ENCODE results near the gene FAM217A.
"Not testable (repeated sequence)": the region's sequence is repeated elsewhere in the genome, so short reads cannot be mapped to it uniquely, and the experiment has no call there.

The FAM217A gene, protein sequence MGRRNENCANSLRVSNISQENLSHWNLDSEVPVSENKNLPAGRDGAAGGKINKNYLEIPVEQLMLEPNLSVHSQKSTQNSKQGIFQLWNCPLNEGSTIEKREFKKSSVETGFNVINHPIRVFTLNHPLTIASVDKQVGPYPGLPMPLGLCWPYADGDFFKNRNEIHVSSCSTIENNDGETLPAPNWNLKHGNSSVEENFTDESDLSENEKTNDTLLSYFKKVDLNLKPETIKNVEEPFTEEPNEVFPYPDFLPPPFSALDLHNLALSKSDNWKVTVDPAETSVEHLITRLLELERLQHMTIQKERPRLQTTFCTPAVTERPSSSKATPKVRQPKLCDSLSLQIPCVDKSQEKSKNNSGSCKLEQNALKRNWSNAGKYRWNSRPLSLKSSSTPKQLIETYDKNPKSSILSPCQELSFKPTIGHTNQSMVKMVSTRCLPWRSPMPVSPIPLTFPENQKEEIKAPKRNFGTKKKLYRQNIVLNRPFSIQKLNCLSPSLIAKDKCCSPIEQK

DNA sequence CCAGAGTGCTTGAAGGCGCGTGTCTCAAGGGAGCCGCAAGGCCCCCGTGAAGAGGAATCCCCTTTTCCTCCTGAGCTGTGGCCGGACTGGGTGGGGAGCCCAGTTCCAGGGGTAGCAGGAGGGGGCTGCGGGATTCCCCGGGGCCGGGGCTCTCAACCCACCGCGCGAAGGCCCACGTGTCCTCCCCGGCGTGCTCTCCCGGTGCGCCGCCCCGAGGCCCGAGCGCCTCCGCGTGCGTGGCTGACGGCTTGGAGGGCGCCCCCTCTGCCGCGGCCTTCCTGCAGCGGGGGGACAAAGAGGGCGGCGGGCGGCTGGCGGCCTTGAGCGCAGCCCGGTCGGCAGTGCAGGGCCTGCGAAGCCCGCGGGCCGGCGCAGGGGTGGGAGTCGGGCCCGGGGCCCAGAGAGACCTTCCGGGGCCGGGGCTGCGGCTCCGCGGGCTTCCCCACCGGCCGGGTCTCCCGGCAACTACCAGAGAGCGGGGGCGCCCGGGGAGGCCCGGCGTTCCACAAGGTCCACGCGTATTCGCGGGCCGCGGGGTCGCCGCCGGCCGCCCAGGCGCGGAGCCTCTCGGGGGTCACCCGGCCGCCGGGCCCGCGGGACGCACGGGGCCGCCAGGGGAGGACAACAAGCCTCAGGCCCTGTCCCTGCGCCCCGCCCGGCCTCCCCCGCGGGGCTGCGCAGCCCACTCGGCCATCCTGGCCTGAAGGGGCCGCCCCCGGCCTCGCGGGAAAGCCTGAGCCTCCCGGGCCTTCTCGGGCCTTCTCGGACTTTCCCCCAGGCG, at the start of gene FAM217A:
Gene FAM217A (minus strand): TSS at position 447 of the 781 bp plus-strand sequence. CDS start 1,723 bp downstream, outside the sequence.
- DNase-seq (ENCODE audit: low read depth): no peak

DNA sequence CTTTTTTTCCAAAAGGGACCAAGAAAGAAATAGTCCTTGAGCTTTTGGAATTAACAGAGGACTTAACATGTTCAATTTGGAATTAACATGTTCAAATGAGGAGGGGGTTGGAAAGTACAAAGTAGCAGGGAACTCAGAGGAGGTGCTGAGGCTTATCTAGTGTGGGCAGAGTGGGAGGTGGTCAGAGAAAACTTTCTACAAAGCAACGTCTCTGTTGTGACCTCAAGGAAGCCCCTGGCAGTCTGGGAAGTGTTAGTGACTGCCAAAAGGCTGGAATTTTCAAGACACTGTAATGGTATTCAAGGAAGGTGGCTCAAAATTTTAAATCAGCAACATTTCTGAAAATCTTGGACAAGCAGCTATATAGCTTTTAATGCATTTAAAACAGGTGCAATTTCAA, 49.1 kb upstream of the FAM217A start:
- no peak for DNase-seq (ENCODE audit: low read depth)

DNA sequence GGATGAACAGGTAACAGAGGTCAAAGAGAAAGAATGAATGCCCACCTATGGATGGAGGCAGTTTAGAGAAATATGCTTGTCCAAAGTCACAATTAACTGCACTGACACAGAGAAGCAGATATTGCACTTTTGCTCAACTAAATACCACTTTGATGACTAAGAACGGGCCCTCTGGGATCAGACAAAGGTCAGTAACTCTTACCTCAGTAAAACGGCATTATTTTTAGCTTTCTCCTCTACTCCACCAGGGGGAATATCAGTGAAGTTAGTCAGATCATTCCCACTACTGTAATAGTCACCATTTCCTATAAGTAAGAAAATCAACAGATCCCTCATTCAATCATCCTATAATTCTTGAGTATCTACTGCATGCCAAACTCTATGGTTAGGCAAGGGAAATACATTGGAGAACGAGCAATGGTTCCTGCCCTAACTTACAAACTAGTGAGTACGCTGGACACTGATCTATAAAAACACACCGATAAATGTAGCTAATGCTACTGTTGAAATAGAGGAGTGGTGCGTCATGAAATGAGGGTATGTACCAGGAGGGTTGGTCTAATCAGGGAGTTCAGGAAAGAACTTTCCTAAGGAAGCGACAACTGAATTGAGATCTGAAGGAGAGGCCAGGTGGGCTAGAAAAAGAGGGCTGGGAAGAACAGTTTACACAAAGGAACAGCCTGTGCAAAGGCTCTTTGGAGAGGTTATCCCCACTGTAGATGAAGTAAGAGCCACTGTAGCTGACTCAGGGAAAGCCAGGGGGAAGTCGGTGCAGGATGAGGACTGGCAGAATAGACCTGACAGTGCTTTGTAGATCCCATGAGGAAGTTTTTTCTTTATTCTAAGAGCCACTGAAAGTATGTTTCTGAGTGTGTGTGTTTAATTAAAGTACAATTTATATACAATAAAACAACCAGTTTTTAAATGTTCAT, 47.3 kb upstream of the FAM217A start:
- DNase-seq (ENCODE audit: low read depth): no peak

DNA sequence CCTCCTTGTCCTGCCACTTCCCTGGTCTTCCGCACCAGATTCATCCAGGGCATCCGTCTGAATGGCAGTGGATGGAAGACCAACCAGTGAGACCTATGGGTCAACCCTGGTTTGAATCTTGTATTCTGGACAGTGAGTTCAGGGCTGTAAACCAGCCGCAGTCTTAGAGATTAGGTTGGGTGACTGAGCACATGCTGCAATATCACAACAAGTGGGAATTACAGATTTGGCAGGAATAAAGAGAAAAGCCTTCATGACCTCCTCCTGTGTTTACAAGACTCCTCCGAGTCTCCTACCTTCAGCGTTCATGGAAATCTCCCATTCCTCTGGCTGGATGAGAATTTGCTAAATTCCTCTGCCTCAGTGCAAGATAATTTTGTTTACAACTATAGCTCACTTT, 46.6 kb upstream of the FAM217A start:
- no peak for DNase-seq (ENCODE audit: low read depth)

DNA sequence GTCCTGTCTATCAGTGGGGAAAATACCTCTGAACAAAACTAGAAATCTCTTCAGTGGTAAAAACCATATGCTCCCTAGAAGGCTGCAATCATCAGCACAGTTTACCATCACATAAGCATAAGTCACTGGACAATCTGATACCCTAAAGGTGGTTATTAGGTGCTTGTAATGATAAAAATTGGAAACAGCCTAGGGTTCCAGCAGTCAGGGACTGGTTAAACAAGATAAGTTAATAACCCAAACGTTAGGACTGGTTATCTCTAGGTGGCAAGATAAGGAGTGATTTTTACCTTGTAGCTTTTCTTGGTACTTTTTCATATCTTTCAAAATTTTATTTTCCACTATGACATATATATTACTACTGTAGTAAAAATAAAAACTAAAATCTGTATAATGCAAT, 45.4 kb upstream of the FAM217A start:
- no peak for DNase-seq (ENCODE audit: low read depth)

DNA sequence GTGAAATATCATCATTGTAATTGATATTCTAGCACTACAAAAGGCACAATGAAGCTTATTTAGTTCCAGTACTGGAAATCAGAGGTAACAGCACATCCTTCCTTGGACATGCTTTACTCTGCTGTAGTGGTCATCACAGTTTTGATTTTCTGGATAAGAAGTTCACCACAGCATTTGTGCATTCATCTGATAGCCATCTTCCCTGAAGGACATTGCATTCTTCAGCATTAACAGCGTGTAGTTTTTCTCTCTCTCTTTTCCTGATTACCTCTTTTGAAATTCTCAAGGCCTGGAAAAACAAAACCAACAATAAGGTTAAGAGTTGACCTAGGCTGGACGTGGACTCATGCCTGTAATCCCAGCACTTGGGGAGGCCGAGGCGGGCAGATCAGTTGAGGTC, 36.8 kb upstream of the FAM217A start:
- no peak for DNase-seq (ENCODE audit: low read depth)

DNA sequence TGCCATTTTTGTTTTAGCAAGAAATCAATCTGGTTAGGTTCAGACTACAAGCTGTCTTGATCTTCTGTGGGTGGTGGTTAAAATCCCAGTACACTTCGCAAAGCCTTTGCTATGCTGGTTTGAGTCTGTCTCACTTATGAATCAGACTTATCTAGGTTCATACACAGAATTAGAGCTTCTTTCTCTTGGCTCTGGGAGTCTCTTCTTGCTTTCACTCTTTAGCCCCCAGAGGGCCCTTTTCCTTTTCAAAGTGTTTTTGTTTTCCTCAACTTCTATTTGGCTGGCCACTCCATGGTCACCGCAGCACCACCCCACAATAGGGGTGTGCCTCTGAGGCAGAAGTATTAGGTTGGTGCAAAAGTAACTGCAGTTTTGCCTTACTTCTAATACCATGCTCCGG, 35.2 kb upstream of the FAM217A start:
- no peak for DNase-seq (ENCODE audit: low read depth)

DNA sequence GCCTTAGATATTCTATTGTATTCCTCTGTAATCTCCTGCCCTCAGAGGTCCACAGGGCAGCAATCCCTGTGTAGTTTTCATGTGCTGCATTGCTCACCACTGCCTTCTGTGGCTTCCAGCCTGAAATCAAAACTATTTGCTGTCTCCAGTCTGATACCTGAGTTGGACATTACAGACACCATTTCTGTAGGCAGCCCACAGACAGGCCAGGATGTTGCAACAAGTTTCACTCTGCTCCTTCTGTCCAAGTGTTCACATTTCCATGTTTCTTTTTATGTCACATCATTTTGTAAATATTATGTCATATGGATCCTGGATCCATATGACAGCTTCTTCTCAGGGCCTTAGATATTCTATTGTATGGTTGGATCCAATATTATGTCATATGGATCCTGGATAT, 34.7 kb upstream of the FAM217A start:
- DNase-seq (ENCODE audit: low read depth): no peak

DNA sequence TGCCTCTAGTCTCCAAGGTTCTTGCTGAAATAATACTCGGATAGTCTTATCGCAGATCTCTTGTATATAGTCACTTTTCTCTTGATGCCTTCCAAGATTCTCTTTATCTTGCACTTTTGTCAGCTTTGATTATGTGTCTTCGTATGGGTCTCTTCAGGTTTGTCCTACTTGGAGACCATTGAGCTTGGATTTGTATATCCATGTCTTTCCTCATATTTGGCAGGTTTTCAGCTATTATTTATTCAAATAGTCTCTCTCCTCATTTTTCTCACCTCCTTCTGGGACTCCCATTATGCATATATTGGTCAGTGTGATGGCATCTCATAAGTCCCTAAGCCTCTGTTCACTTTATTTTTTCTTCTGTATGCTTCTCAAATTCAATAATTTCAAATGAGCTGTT, 33.4 kb upstream of the FAM217A start:
- DNase-seq (ENCODE audit: low read depth): no peak

DNA sequence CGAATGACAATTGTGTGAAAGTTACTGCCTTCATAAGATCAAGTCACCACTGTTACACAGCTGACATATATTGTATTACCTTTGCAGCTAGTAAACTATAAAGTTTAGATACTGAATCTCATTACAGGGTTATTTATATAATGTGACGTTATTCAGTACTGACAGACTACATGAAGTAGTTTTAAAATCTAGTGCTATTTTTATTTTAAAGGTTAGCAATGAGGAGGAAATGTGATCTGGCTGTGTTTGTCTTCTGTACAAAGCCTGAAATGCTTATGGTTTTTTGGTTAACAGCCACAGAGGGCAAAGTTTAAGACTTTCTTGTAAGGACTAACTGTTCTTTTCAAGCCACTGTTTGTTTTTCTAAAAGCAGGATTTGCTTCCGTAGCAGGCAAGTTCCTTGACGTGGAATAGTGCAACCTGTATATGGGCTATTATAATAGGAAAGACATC, 30.5 kb upstream of the FAM217A start:
- DNase-seq (ENCODE audit: low read depth): not testable (repeated sequence)

DNA sequence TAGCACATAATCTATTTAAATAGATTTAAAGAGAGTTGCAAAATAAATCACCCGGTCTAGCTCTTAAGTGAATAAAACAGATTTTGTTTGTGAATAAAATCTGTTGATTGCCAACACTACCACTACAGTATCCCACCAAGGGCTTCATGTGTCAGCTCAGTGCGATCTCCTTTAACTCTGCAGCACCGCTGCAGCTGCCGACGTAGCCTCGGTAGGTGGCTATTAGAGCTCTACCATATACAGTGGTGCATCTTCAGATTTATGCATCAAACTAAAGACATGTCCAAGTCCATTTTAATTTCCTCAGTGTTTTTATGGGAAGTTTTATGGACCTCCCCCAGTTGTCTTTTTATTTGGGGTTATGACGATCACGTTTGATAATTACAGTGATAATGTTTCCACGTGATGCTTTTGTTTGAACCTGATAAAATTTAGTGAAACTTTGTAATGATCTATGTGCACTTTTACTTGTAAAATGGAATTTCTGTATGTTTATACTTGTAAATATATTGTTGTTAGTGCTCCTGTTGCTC, 29.7 kb upstream of the FAM217A start:
- DNase-seq (ENCODE audit: low read depth): no peak

DNA sequence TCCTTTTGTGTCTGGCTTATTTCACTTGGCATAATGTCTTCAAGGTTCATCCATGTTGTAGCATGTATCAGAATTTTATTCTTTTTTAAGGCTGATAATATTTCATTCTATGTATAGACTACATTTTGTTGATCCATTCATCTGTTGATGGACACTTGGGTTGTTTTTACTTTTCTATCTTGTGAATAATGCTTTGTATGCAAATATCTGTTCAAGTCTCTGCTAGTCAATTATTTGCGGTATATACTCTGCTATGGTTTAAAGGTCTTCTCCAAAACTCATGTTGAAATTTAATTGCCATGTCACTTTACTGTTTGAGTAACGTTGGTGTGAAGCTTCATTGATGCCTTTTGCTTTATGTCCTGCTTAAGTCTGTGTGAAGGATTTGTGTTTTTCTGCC, 28.9 kb upstream of the FAM217A start:
- no peak for DNase-seq (ENCODE audit: low read depth)

DNA sequence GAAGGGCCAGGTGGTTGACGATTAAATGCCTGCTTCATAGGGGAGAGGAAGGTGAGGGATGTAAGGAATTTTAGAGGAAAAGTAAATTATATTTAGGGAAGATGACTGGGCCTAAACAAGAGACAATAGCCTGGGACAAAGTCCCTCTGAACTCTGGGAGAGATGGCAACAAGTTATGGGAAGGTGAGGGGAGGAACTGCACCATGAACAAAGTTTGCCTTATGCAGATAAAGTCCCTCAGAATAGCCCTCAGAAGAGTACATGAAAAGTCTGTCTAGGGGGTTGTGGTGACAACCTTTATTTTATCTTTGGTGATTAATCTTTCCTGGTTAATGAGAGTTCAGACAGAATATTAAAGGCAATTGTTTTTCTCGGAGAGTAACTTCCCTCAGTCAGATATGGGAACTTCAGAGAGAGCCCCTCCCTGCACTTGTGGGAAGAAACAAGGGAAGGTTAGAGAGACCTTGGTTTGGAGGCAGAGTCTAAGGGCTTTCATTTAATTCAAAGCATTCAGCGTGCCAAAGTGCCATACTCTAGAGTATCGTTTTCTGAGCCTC, 27.1 kb upstream of the FAM217A start:
- no peak for DNase-seq (ENCODE audit: low read depth)

DNA sequence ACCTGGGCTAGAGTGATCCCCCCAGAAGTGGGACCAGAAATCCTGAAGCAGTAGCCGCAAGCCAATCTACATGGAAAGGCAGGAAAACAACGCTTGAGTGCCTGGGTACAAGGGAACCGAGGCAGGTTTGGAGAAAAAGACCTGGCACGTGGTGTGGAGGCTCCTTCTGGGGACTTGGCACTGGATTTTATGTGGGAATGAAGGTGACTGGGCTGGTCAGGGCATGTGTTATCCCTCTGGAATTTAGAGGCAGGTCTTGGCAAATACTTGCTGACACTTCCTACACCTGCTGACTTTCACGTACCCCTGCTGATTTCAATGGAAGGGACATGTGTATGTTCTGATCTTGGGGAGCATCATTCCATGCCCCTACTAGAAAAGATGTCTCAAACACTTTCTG, 25.0 kb upstream of the FAM217A start:
- no peak for DNase-seq (ENCODE audit: low read depth)

DNA sequence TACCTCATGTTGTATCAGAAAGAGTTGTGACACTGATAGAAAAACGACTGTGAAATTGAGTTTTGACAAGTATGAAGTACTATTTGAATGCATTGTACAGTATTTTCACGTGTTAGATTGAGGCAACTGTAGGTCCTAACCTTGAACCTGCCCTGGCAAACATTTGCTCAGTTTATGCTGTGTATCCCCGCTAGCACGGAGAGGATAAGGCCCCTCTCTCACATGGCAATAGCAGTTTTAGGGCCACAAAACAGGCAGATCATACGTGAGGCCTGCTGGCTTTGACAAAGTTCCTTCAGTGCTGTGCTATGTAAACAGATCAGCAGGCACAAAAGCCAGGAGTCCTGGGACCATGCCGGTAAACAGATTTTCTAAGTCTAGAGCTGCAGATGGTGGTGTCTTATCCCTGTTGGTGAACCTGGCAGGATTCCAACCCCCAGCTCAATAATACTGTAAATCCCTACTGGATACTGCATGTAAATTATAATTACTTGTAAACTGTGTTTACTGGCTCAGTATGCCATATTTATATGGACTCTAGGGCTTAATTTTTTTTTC, 23.8 kb upstream of the FAM217A start:
- DNase-seq (ENCODE audit: low read depth): no peak

DNA sequence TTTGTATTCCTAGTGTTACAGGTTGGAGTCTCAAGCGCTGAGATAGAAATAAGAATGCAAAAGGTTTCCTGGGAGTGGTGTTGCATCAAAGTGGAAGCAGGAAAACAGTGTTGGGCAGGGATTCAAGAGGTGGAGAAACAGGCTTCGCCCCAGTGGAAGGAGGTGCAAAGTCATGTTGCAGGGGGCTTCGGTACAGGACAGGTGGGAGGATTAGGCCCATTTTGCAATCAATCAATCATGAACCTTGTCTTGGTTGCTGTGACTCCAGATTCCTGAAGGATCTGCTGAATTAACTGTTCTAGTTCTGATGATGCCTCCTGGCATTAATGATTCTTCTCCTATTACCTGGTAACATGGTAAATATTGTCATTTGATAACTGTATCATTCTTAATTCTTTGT, 22.4 kb upstream of the FAM217A start:
- DNase-seq (ENCODE audit: low read depth): no peak

DNA sequence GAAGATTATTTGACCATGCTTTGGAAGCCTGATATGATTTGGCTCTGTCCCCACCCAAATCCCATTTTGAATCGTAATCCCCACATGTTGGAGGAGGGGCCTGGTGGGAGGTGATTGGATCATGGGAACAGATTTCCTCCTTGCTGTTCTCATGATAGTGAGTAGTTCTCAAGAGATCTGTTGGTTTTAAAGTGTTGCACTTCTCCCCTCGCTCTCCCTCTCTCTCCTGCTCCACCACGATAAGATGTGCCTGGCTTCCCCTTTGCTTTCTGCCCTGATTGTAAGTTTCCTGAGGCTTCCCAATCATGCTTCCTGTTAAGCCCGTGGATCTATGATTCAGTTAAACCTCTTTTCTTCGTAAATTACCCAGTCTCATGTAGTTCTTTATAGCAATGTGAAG, 21.7 kb upstream of the FAM217A start:
- DNase-seq (ENCODE audit: low read depth): no peak

DNA sequence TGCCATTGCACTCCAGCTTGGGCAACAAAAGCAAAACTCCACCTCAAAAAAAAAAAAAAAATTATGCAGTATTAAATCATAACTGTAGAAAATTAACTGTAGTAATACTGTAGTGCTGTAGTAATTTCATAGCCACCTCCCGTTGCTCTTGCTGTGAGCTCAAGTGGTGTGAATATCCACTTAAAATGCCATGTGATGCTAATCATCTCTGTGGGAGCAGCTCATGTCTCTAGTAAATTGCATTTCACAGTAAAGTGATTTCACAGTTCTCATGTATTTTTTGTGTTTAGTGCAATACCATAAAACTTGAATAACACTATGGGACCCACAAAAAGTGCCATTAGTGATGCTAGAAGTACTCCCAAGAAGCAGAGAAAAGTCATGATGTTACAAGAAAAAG, 14.4 kb upstream of the FAM217A start:
- DNase-seq (ENCODE audit: low read depth): no peak

DNA sequence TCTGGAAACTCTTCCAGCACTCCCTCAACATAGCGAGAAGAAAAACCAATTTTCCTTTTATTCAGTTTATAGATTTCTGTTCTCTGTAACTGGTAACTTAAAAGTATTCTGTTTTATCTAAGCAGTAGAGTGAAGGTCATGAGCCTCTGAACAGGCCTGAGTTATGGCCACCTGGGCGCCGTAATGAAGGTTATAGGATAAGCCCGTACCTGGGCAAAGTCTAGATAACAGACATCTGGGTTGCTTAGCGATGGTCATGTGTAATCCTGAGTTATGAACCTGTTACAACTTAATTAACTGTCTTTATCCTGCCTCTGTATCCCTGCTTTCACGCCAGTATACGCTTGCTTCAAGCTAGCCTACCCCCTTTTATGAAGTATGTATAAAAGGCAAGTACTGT, 13.0 kb upstream of the FAM217A start:
- no peak for DNase-seq (ENCODE audit: low read depth)

DNA sequence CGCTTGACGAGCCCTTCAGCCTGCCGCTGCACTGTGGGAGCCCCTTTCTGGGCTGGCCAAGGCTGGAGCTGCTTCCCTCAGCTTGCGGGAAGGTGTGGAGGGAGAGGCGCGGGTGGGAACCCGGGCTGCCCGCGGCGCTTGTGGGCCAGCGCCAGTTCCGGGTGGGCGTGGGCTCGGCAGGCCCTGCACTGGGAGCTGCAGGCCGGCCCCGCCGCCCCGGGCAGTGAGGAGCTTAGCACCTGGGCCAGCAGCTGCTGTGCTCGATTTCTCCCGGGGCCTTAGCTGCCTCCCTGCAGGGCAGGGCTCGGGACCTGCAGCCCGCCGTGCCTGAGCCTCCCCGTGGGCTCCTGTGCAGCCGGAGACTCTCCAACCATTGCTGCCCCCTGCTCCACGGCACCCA, 11.1 kb upstream of the FAM217A start:
- DNase-seq (ENCODE audit: low read depth): not testable (repeated sequence)

DNA sequence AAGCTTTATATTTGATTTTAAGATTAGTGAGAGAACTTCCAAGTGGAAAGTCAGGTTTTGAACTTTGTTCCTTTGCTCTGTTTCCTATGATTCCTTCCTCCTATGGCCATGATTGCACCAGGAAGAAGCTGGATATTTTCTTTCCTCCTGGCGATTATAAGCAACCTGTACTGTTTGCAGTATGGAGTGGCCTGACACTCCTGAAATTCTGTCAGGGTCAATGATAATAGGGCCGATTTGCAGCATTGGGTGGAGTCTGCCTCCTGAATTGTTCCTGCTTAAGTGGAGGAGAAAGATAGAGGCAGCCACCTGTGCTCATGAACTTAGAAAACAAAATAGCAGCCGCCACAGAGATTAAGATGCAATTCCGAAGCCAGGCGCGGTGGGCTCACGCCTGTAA, 9.8 kb upstream of the FAM217A start:
- DNase-seq (ENCODE audit: low read depth): no peak

All from activated T-helper 9 cell treated with anti-CD3 and anti-CD28 coated beads, Interleukin-2, amount 50 U/mL, for 16 hours (primary cell).